GM18907 (cell line): ENCODE measurements around the gene GPHN.

Experiments used
- ATAC-seq: cut with Tn5 transposase; IDR thresholded peaks from one replicate; pipeline ENCODE4 v1.9.1; 2021; ENCODE audit warnings: mild to moderate bottlenecking, moderate library complexity; ENCODE audit not compliant: unreplicated experiment

GPHN gene

GRCh38 chr14:66596241-66596985 lies 88.5 kb downstream of the GPHN start:
- ATAC-seq: no peak

- no peak for ATAC-seq
Measured at GRCh38 chr14:66600416-66600815, 92.5 kb downstream of the GPHN start.

- peak; percentile 45 for ATAC-seq
Measured at GRCh38 chr14:66601932-66602578, 94.1 kb downstream of the GPHN start.

GRCh38 chr14:66603945-66604344 lies 96.0 kb downstream of the GPHN start:
- no peak for ATAC-seq

GRCh38 chr14:66606826-66607225 lies 98.9 kb downstream of the GPHN start:
- no peak for ATAC-seq

GRCh38 chr14:66610154-66610563 lies 102.2 kb downstream of the GPHN start:
- no peak for ATAC-seq

- no peak for ATAC-seq
Measured at GRCh38 chr14:66613344-66613743, 105.4 kb downstream of the GPHN start.

- no peak for ATAC-seq
Measured at GRCh38 chr14:66619952-66620351, 112.0 kb downstream of the GPHN start.

- no peak for ATAC-seq
Measured at GRCh38 chr14:66623838-66624237, 115.9 kb downstream of the GPHN start.

GRCh38 chr14:66624336-66624937 lies 116.5 kb downstream of the GPHN start:
- ATAC-seq: peak; percentile 63

GRCh38 chr14:66628636-66629035 lies 120.7 kb downstream of the GPHN start:
- no peak for ATAC-seq

GRCh38 chr14:66629499-66629898 lies 121.6 kb downstream of the GPHN start:
- ATAC-seq: no peak

- no peak for ATAC-seq
Measured at GRCh38 chr14:66634876-66635275, 126.9 kb downstream of the GPHN start.

- no peak for ATAC-seq
Measured at GRCh38 chr14:66635435-66635834, 127.5 kb downstream of the GPHN start.

- no peak for ATAC-seq
Measured at GRCh38 chr14:66636240-66636639, 128.3 kb downstream of the GPHN start.

GRCh38 chr14:66638689-66639088 lies 130.7 kb downstream of the GPHN start:
- no peak for ATAC-seq

GRCh38 chr14:66641861-66642635 lies 134.1 kb downstream of the GPHN start:
- no peak for ATAC-seq

- ATAC-seq: no peak
Measured at GRCh38 chr14:66643344-66643743, 135.4 kb downstream of the GPHN start.

- no peak for ATAC-seq
Measured at GRCh38 chr14:66645716-66646115, 137.8 kb downstream of the GPHN start.

GRCh38 chr14:66649498-66649897 lies 141.6 kb downstream of the GPHN start:
- peak; percentile 77 for ATAC-seq

- no peak for ATAC-seq
Measured at GRCh38 chr14:66650491-66650911, 142.6 kb downstream of the GPHN start.
